K562 (cell line): Measurements from ENCODE around the gene DDRGK1. TPM values are rescaled to one million over a fixed set of nuclear protein-coding genes. Genes with fewer than 3 reads are reported as not detected.

Source experiments
- BCOR ChIP-seq: fragments of 450-650 bp; IDR thresholded peaks from 2 replicates; pipeline ENCODE4 v1.6.1; 2016
- EZH2 ChIP-seq: IDR thresholded peaks from 2 replicates; pipeline ENCODE4 v1.6.1; 2012; ENCODE audit warnings: low read depth, mild to moderate bottlenecking, inconsistent platforms, low read length, borderline replicate concordance
- FOXJ3 ChIP-seq: sonication (generic); formaldehyde crosslinking; IDR thresholded peaks from 2 replicates; pipeline ENCODE4 v1.4.0; 2020; ENCODE audit warnings: mild to moderate bottlenecking, missing genetic modification reagents
- GTF3C2 ChIP-seq: IDR thresholded peaks from 3 replicates; pipeline ENCODE4 v1.6.1; 2011; ENCODE audit warnings: borderline replicate concordance, mild to moderate bottlenecking, moderate library complexity; ENCODE audit not compliant: insufficient read length; ENCODE audit errors: extremely low read depth
- HDGF ChIP-seq: fragments of 450-650 bp; IDR thresholded peaks from 2 replicates; pipeline ENCODE4 v1.6.1; 2016
- HOMEZ ChIP-seq: fragments of 250-450 bp; sonication (Bioruptor Pico); IDR thresholded peaks from 2 replicates; pipeline ENCODE4 v1.4.0; 2020; ENCODE audit warnings: mild to moderate bottlenecking, moderate library complexity
- MTA1 ChIP-seq: fragments of 450-650 bp; IDR thresholded peaks from 2 replicates; pipeline ENCODE4 v1.6.1; 2017; ENCODE audit warnings: borderline replicate concordance
- MYNN ChIP-seq, 2 experiments: sonication (generic); formaldehyde crosslinking in 1 of 2; IDR thresholded peaks; 2 replicates each; pipeline versions ENCODE4 v1.5.0 to v1.6.1; 2016 to 2020; ENCODE audit warnings: antibody characterized with exemption in 1 of 2, missing genetic modification reagents in 1 of 2
- NFRKB ChIP-seq: fragments of 450-650 bp; IDR thresholded peaks from 2 replicates; pipeline ENCODE4 v1.6.1; 2016; ENCODE audit warnings: low read depth
- NONO ChIP-seq, 2 experiments: fragments of 200-400 bp in 1 of 2; fragments of 450-650 bp in 1 of 2; formaldehyde crosslinking in 1 of 2; IDR thresholded peaks; 2 replicates each; pipeline ENCODE4 v1.6.1; 2017; ENCODE audit warnings: low read depth in 2 of 2, mild to moderate bottlenecking in 2 of 2, moderate library complexity in 2 of 2, low read length in 1 of 2
- PREB ChIP-seq: sonication (generic); formaldehyde crosslinking; IDR thresholded peaks from 2 replicates; pipeline ENCODE4 v1.8.1; 2023; ENCODE audit warnings: mild to moderate bottlenecking, missing genetic modification reagents
- SAFB2 ChIP-seq: fragments of 200-400 bp; formaldehyde crosslinking; IDR thresholded peaks from 2 replicates; pipeline ENCODE4 v1.6.1; 2018; ENCODE audit warnings: borderline replicate concordance, low read length, low read depth, moderate library complexity; ENCODE audit not compliant: severe bottlenecking
- SRSF7 ChIP-seq: fragments of 200-400 bp; formaldehyde crosslinking; optimal IDR thresholded peaks from 2 replicates; pipeline ENCODE3; 2017; ENCODE audit warnings: mild to moderate bottlenecking, low read depth, low read length
- STAT5B ChIP-seq: fragments of 250-450 bp; sonication (Bioruptor Pico); IDR thresholded peaks from 2 replicates; pipeline ENCODE4 v1.8.0; 2021; ENCODE audit warnings: mild to moderate bottlenecking, inconsistent platforms
- ZBTB33 ChIP-seq: sonication (generic); formaldehyde crosslinking; IDR thresholded peaks from 2 replicates; pipeline ENCODE4 v1.8.1; 2023; ENCODE audit warnings: mild to moderate bottlenecking, missing genetic modification reagents
- ZNF444 ChIP-seq: fragments of 250-450 bp; sonication (Bioruptor Pico); IDR thresholded peaks from 2 replicates; pipeline ENCODE4 v1.4.0; 2020; ENCODE audit warnings: mild to moderate bottlenecking, moderate library complexity
- ZNF644 ChIP-seq: fragments of 200-800 bp; sonication (Bioruptor generic); IDR thresholded peaks from 2 replicates; pipeline ENCODE4 v1.6.1; 2016; ENCODE audit warnings: low read depth, missing genetic modification characterization, missing compliant biosample characterization
- polyA plus RNA-seq, 8 experiments: library from polyadenylated mRNA; depleted of rRNA in 4 of 8; stranded (reverse) in 5 of 8; unstranded in 3 of 8; fragments of >200 nt; fragmentation: Nextera tagmentation in 2 of 8; fragmentation: Illumina TruSeq in 1 of 8; extraction: Ambion mirVana in 2 of 8; extraction: Trizol in 1 of 8; gene quantifications; 2 replicates each; pipeline versions ENCODE4 v1.2.1 to v1.2.3, GENCODE V29; 2011 to 2014; ENCODE audit warnings: inconsistent platforms in 1 of 8, missing spikeins in 1 of 8
- total RNA-seq, 7 experiments: library from RNA; depleted of rRNA in 6 of 7; stranded (reverse); fragments of >200 nt in 6 of 7; fragmentation: Illumina TruSeq in 2 of 7; extraction: Trizol in 2 of 7; gene quantifications; 2 replicates each; pipeline versions ENCODE4 v1.2.1 to v1.2.3, GENCODE V29; 2011 to 2021; ENCODE audit warnings: low replicate concordance in 1 of 7

DDRGK1 gene
- total and polyA plus RNA-seq, 9 of the 15 experiments (the other 6 are each of a cell fraction or from before 2014, with no cell fraction given), result 2.3 to 54.4 (median 29.1) TPM

- TF ChIP-seq ZNF644 (tag) (no peak), NFRKB (no peak), BCOR (no peak), NONO (IDR thresholded peaks at IDR 0.05; ENCODE audit: low read depth in 2 of 2, low read length in 1 of 2) (no peak), STAT5B (CRISPR knock-in tag) (no peak), HDGF (no peak), SAFB2 (no peak), GTF3C2 (no peak), MTA1 (no peak), EZH2 (no peak), SRSF7 (no peak), FOXJ3 (no peak), ZNF444 (no peak), ZBTB33 (CRISPR knock-in tag) (no peak; the same call in 1 of the 2 replicates), MYNN (IDR thresholded peaks at IDR 0.05) (no peak), MYNN (CRISPR knock-in tag; IDR thresholded peaks at IDR 0.05) (no peak), PREB (no peak), HOMEZ (no peak)
Measured at GRCh38 chr20:3172933-3173609, 31.4 kb downstream of the DDRGK1 start, which contains the start of gene LZTS3 (continued).
